ENCODE data around the gene SSRP1.

- TF ChIP-seq CTCF (IDR thresholded peaks at IDR 0.05) (peak; percentile 35; the same call in 1 of the 2 replicates), POLR2AphosphoS5 (IDR thresholded peaks at IDR 0.05; ENCODE audit: low read depth, low read length) (no peak)
Measured at GRCh38 chr11:57340039-57340615, 4.4 kb upstream of the SSRP1 start.
